DOHH2 (cell line): ENCODE data around the gene RNF112.

ENCODE experiments used
- CTCF ChIP-seq: fragments of 200-600 bp; sonication (generic); IDR thresholded peaks from one replicate; pipeline ENCODE4 v1.5.1; 2014; ENCODE audit warnings: antibody characterized with exemption, mild to moderate bottlenecking, low read depth, low read length; ENCODE audit not compliant: poor library complexity, severe bottlenecking
- EZH2phosphoT487 ChIP-seq: fragments of 200-600 bp; sonication (generic); IDR thresholded peaks from 2 replicates; pipeline ENCODE4 v1.6.1; 2017; ENCODE audit warnings: borderline replicate concordance, mild to moderate bottlenecking, antibody characterized with exemption, low read length, moderate library complexity, mixed read lengths

DNA sequence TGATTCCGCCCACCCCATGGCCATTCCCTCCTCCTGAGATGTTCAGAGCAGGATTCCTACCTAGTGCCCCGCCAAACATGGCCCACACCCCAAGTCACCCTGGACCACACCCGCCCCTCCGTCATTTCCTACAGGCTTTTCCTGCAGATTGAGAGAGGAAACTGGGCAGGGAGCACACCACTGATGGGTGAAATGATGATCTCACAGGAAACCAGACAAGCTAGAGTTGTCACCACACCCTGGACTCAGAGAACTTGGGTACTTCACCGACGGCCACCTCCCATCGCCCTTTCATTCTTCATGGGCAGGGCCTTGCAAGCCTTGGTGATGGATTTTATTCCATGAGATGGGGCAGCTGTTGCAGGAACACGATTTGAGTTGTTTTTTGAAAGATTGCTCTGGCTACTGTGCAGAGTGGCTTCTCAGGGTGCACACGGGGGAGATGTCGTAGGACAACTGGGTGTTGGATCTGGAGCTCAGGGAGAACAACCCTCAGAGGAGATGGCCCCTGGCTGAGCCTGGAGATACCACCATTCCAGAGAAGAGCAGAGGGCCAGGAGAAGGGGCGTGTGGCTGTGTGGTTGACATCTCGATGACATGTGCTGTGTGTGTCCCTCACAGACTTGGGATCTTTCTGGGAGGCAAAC, 41.1 kb upstream of the RNF112 start:
- TF ChIP-seq CTCF (no peak), EZH2phosphoT487 (no peak)
